GM19238 (cell line): ENCODE data around the gene TCERG1L.

ENCODE experiments used
- DNase-seq: peaks from one replicate; pipeline ENCODE4 v3.0.0; 2011; ENCODE audit warnings: low spot score; ENCODE audit not compliant: insufficient read length

Gene TCERG1L

DNA sequence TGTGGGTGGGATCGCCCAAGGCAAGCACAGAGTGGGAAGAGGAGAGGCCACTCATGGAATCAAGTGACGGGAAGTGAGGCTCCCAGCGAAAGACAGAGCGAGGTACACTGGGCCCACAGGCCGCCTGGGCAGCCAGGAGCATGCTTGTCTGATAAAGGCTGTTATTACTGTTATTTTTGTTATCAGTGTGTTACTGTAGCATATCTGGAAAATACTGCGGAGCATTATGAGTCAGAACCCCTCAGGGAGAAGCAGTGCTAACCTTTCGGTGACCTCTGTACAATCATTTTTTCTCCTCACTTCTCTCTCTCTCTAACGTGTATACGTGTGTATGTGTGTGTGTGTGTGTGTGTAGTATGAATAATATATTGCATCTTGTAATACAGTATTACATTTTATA lies 3.8 kb upstream of the TCERG1L start:
- no peak for DNase-seq

DNA sequence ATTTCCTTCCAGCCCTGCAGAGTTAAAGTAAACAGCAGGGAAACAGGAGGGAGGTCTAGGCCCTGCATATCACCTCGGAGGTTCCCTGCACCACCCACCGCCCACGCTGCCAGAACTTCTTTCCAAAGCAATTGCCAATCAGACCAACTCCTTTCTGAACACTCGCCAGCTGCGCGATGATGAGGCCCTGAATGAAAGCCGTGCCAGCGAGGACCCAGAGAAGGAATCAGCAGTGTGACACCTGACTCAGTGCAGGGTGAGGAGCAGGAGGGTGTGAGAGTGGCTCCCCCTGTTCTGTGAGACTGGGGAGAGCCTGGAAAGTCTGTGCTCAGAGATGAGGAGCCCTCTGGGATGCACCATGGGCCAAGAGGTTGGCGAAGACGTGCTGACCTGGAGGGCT lies 3.3 kb upstream of the TCERG1L start:
- DNase-seq: no peak

DNA sequence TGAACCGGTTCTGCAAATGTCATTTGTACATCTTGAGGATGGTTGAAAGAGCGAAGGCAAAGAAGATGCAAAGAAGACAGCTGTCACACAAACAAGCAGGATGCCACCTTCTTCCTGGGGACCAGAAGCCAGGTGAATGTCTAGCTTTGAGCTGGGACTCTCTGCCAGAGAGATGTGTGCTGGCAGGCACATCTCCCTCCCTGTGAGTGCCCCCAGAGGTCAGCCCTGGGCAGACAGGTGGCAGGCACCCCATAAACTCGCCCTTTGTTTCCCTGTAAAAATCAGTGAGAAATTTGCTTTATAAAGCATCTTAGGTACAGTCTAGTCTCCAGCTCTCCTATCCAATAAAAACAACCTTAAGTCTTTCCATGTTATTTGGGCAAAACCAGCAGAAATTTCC lies 2.6 kb upstream of the TCERG1L start:
- no peak for DNase-seq

DNA sequence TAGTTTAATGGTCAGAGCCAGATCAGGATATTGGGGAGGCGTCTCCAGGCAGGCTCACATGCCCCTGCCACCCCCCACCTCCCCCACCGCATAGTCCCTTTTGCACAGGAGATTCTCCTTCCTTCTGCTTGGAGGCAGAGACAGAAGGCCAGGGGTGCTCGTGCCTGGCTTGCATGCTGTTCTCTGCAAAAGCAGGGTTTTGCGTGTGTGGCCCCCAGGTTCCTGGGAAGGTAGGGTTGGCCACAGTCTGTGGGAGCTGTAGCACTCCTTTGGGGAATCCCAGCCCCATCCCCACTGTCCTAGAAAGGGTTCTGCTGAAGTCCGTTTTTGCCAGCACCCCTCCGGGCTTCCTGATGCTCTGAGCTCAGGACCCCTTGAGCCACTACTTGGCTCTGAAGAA lies 1.9 kb upstream of the TCERG1L start:
- DNase-seq: no peak

DNA sequence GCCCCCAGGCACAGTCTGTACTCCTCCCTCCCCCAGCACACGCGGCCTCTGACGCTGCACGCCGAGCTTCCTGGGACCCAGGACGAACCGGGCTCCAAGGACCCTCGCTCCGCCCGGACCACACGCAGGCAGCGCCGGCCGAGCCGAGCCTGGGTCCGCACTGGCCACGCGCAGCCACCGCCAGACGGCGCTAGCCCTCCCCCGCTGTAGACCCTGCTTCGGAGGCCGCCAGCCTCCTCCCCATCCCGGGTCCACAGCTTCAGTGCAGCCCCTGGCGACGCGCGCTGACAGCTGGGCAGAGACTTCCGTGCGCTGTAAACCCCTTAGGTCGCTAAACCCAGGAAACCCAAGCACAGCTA lies 936 bp upstream of the TCERG1L start:
- no peak for DNase-seq

DNA sequence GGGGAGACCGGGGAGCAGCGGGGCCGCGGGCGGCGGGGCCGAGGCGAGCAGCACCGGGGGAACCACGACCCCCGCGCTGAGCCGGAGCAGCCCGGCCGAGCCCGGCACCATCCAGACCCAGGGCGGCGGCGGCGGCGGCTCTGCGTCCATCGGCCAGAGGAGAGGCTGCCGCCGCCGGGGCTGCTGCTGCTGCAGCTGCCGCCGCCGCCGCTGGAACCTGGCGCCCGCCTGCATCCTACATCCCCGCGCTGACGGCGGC lies 190 bp downstream of the TCERG1L start:
- DNase-seq: no peak

DNA sequence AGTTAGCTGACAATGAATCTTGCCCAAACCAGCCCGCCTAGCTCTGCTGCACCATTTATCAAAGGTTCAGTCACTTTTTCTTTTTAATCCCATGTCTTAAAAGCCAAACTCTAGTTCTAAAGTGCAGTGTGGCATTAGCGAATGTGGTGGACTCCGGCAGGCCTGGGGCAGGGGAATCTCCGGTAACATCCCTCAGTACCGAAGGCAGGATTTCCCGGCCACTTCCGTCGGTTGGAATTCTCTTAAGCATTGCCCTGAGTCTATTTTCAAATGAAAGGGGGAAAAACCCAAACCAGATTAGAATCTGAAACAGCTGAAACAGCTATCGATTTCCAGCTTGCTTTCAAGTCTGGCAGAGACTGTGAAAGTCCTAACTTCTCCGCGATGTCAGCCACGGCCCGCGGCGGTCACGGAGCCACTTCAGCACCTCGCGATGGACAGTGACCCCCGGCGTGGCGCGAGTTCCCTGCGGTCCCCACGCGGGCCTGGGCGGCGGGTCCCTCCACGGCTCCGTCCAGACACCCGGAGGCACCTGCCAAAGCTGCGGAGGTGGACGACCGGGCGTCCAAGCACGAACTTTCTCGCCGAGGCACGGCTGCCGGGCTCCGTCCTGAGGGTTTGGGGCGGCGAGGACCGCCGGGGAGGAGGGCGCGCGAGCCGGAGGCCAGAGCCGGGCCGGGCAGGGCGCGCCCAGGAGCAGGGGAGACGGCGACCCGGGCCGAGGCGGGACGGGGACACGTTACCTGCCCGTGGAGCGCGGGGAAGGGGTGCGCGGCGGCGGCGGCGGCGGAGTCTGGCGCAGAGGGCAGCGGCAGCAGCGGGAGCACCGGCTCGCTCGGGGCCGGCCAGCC lies 745 bp downstream of the TCERG1L start:
- DNase-seq: no peak

DNA sequence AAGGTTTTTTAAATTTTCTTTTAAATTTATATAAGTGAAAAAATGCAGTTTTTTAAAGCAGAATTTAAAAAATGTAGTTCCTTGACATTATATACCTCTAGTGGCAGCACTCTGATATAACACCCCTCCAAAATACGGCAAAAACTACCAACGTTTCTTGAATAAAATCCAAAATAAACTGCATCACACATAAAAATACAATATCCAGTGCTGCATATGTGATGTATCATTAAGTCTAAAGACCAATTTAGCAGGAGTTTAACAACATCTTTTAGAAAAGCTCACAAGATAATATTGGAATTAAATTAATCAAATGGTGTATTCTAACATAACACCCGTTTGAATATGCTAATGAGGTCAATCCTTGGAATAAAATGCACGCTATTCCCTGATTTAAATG lies 1.4 kb downstream of the TCERG1L start:
- DNase-seq: no peak

DNA sequence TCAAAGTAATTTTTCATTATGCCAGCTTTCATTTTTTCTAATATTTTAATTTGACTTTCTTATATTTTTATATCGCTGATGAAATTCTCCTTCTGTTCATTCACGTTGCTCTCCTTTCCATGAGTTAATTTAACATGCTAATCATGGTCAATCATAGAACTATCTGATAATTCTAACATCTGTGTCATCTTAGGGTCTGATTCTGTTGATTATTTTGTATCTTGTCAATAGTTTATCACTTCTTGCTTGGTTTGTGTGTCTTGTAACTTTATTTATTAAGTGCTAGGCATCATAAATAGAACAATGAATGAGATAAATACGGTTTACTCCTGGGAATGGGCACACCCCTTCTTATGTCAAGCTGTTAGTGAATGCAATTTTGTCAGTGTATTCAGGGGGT lies 11.0 kb downstream of the TCERG1L start:
- DNase-seq: no peak

DNA sequence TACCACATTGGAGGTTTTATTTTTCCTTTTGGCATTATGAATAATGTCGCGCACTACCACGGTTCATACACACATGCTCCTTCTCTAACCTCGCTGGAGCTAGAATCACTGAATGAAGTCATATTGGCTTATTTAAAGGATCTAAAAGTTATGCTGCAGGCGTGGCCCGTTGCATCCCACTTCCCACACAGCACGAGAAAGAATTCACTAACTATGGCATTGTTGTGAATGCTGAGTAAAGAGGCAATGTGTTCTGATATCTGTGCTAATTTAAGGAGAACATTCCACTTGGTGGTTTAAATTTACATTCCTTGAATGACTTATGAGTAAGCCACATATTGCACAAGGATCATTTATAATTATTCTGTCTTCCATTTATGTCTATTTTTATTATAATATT lies 20.7 kb downstream of the TCERG1L start:
- DNase-seq: no peak

DNA sequence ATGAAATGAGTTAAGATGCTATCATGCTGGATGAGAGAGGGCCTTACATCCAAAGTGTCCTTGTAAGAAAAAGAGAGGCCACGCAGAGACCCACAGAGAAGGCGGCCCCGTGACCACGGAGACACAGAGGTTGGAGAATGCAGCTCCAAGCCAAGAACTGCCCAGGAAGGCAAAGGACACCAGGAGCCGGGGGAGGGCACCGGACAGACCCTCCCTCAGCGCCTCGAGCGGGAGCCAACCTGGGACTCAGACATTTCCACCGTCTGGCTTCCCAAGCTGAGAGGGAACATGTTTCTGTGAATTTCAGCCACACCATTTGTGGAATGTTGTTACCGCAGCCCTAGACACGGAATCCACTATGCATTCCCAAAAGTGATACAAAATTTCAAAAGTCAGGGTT lies 22.9 kb downstream of the TCERG1L start:
- no peak for DNase-seq

DNA sequence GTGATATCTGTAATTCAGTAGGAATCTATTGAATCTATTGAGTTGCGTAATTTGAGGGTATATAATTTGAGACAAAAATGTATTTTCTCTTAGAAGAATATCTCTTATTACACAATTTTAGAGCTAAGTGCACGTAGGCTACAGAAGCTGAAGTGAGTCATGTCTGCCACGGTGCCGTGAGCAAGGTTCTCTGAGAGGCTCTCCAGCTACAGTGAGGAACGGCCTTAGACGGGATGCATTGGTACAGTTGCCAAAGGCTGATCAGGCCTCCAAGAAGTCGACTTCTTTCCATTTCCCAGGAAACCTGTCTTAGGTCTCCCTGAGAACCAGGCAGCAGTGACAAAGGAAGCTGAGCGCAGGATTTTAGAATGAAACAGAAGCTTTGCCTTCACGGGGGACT lies 28.6 kb downstream of the TCERG1L start:
- DNase-seq: no peak

DNA sequence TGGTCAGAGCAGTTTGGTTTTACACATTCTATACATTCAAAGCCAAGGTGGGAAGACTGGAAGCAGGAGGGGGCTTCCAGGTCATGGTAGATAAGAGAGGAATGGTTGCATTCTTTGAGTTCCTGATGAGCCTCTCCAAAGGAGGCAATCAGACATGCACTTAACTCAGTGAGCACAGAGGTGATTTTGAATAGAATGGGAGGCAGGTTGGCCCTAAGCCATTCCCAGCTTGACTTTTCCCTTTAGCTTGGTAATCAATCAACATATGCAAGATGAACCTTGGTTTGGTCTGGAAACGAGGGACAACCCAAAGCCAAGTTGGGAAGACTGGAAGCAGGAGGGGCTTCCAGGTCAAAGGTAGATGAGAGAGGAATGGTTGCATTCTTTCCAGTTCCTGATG lies 31.4 kb downstream of the TCERG1L start:
- DNase-seq: no peak

DNA sequence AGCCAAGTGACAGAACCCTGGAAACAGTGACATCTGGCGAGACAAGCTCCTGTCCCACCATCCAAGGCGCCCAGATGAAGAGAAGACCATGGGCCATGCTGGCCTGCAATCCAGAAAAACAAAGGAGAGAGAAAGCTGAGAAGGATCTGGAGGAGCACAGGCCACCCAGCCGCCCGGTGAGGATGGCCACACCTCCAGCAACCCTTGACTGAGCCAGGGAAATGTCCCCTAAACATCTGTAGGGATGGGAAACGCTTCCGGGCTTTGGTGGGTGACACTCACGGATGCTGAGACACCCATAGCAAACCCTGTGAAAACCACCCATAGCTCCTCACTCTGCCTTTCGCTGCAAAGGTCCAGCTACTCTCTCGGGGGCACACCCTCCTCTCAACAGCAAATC lies 32.0 kb downstream of the TCERG1L start:
- no peak for DNase-seq

DNA sequence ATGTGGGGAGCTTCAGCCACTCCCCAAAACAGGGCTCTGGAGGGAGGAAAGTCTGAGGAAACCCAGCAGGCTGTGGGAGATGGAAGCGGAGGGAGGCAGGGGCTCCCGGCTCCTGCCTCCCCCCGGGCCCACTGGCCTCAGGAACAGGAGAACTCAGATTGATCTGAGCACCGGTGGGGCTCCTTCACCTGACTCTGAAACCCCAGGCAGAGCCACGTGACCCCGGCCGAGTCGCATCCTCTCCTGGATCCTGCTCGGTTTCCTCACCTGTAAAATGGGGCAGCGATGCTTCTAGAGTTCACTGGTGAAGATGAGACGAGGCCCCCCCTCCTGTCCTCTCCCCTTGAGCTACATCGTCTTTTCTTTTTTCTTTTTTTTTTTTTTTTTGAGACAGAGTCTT lies 33.6 kb downstream of the TCERG1L start:
- no peak for DNase-seq

DNA sequence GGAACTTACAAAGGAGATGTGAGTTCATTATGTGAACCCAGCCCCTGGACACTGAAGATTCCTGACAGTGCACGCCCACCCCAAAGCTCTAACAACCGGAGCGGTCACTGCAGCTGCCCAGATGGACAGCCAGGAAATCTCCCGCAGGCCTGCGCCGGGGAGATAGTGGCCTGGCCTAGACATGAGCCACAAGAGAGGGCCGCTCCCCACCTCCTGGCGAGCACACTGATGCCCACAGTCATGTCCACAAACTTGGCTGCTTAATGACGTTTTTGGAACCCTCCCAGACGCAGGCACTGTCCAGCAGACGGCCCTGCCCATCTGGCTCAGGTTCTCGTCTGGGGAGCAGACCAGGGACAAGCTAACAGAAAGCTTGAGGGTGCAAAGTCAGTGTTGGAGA lies 34.2 kb downstream of the TCERG1L start:
- no peak for DNase-seq

DNA sequence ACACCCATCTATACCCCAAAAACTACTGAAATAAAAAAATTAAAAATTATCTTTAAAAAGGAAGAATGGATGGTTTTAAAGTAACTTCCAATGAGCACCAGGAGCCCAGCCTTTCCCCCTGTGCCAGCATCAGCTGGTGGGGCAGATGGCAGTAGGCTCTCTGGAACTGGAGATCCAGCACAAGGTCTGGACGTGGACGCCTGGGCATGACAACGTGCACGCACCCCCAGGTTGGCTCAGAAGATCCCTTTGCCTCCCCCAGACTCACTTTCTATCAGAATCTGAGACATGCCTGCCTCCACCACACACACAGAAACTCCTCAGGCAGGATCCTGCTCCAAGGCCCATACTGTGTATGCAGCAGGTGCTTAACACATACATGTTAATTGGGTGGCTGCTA lies 35.8 kb downstream of the TCERG1L start:
- DNase-seq: no peak

DNA sequence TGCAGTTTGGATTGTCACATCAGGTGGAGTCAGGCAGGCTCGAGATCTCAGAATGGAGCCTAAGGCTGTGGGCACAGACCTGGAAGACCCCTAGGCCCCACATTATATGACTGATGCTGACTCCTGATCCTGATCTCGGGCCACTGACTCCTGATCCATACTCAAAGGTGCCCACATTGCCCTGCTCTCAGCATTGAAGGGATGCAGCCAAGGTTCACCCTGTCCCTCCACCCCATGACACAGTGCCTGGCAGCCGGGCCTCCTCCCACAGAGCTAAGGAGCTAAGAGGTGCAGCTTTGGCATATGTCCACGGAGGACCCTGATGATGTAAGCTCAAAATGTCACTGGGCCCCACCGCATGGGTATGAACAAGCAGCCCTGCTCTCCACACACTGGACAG lies 36.6 kb downstream of the TCERG1L start:
- DNase-seq: no peak

DNA sequence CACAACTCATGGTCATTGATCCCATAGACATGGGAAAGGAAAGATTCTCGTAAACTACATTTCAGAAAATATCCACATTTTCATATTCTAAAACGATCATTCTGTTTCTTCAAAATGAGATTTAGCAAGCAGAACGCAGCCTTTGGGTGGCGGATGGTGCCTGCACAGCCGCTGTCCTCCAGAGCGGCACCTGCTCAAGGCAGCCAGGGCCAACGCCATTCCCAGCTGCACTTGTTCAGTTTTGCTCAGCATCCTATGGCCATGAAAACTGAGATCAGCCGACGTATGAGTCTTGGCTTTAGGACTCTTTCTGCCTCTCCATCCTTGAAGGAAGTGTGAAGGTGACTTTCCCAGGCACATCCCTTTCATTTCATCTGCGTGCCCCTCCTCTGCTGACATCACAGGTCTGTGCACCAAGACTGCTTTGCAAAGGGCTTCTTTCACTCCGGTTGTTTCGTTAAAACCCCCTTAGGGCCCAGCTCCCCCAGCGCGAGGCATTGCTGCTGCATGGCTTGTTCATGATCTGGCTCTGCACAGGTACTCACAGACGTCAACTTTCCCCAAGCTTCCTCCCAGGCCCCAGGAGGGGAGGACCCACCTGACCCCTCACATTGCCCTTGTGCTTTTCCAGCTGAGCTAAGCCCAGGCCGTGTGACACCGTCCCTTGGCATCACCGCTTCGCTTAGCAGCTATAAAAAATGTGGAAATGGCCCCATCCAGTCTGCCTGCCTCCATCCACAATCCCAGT lies 37.2 kb downstream of the TCERG1L start:
- DNase-seq: no peak

DNA sequence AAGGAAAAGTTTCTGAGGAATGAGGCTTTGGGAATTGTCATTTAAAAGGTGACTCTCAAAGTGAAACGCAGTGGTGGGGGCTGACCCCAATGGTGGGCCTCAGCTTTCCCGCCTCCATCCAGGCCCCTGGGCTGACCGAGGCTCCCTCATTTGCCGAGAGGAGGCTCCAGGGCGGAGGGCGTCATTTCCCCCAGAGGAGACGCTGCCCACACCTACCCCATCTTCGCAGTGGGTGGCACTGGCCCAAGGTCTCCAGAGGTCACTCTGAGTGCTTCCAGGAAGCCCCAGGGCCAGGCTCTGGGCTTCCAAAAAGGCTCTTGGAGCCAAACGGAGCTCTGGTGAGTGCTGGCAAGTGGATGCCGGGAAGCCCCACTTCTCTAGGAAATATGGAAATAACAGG lies 38.0 kb downstream of the TCERG1L start:
- no peak for DNase-seq

DNA sequence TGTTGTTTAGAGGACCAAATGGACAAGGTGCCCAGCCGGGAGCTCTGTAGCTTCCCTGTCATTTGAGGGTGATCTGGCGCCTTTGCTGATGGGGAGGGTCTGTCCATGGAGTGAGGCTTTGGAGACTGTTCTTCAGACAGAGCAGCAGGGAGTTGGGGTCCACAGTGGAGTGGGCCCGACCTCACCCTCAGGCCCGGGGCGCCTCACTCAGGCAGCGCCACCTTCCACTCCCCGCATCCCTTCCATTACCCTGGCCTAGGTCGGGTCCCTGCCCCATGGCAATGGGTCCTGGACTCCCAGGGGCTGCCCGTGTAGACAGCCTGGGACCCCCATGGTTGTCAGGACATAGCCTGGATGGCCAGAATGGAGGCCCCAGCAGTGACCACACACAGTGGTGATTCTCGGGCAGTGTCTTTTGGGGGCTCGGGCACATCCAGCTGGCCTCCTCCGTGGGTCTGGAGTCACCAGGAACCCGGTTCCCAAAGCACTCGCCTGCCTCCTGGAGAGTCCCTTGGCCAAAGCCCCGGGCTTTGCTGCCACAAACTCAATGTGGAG lies 38.5 kb downstream of the TCERG1L start:
- DNase-seq: no peak

DNA sequence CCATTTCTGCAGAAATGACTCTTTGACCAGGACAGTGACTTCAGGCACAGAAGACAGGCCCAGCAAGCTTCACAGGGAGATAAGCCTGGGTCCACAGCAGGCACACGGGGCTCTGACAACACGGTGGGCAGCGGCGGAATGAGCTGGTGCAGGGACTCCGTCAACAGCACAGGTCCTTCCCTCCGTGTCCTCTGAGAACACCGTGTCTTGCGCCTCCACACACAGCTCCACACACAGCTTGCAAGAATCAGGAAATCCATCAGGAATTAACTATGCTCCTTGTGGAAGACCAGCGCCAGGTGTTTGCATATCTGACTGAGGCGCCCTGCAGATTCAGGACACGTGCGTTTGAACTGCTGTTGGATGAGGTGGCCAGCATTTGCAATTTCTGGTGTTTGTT lies 39.6 kb downstream of the TCERG1L start:
- no peak for DNase-seq
